Measurements from ENCODE around the gene PEAK1. TPM values are rescaled to one million over a fixed set of nuclear protein-coding genes. Genes with fewer than 3 reads are reported as not detected.
"Not testable (repeated sequence)": the region's sequence is repeated elsewhere in the genome, so short reads cannot be mapped to it uniquely, and the experiment has no call there.

The PEAK1 gene
- total RNA-seq, 1 experiment from 2014 or later: 6.4 TPM

DNA sequence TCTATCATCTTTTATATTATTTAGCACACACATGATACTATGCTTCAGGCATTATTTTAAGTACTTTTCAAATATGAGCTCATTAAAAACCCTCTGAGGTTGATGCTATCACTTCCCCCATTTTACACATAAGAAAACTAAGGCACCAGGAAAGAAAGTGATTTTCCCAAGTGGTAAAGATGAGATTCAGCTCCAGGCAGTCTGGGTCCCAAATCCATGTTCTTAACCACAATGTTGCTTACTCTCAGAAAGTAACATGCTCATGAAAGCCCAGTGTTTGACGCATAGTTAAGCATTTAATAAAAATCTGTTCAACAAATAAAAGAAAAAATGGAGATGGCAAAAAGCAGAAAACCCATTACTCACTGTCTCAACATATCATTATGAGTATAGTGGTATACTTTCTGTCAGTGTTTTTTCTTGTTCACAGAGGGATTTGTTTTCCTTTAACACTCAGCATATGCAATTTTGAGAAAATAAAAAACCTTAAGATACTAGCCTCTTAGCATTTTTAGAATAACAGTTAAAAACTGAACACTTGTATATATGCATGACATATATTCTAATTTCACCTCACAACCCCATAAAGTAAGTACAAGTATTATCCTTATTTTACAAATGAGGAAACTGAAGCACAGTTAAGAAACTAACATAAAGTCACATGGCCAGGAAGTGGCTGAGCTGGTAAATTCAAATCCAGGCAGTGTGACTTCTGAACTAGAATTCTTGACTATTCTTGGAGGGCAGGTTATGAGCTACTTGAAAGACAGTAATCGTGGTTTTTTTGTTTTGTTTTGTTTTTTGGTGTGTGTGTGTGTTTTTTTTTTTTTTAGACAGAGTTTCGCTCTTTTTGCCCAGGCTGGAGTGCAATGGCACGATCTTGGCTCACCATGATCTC is 10.4 kb downstream of the PEAK1 start:
- in situ Hi-C loops (cut with HindIII; ENCODE audit: low pct_unique_long_range_greater_than_20kb, low sequenced_read_pairs): no loop called here
- no peak for DNase-seq (ENCODE audit: low read depth)

- DNase-seq (ENCODE audit: low read depth): no peak
- in situ Hi-C loops (cut with HindIII; ENCODE audit: low pct_unique_long_range_greater_than_20kb, low sequenced_read_pairs): no loop called here
Observed at GRCh38 chr15:77406846-77407245, 13.1 kb downstream of the PEAK1 start.

DNA sequence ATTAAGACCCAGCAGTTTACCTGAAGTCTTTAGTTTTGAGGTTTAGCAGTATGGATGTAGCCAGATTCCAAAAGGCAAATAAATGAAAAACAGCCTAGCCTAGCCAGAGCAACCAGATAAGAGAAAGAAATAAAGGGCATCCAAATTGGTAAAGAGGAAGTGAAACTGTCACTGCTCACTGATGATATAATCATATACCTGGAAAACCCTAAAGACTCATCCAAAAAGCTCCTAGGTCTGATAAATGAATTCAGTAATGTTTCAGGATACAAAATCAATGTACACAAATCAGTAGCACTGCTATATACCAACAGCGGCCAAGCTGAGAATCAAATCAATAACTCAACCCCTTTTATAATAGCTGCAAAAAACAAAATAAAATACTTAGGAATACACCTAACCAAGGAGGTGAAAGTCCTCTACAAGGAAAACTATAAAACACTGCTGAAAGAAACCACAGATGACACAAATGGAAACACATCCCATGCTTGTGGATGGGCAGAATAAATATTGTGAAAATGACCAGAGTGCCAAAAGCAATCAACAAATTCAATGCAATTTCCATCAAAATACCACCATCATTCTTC is 13.6 kb downstream of the PEAK1 start:
- DNase-seq (ENCODE audit: low read depth); in situ Hi-C loops (cut with HindIII; ENCODE audit: low pct_unique_long_range_greater_than_20kb, low sequenced_read_pairs): not testable (repeated sequence)

GRCh38 chr15:77402740-77403379 is 17.0 kb downstream of the PEAK1 start:
- in situ Hi-C loops (cut with HindIII; ENCODE audit: low pct_unique_long_range_greater_than_20kb, low sequenced_read_pairs): no loop called here
- DNase-seq (ENCODE audit: low read depth): no peak

DNA sequence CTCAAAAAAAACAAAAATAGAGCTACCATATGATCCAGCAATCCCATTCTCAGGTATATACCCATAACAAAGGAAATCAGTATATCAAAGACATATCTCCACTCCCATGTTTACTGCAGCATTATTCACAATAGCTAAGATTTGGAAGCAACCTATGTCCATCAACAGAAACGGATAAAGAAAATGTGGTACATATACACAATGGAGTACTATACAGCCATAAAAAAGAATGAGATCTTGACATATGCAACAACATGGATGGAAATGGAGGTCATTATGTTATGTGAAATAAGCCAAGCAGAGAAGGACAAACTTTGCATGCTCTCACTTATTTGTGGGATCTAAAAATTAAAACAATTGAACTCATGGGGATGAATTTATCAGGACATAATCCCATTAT is 19.6 kb downstream of the PEAK1 start:
- in situ Hi-C loops (cut with HindIII; ENCODE audit: low pct_unique_long_range_greater_than_20kb, low sequenced_read_pairs): no loop called here
- no peak for DNase-seq (ENCODE audit: low read depth)

DNA sequence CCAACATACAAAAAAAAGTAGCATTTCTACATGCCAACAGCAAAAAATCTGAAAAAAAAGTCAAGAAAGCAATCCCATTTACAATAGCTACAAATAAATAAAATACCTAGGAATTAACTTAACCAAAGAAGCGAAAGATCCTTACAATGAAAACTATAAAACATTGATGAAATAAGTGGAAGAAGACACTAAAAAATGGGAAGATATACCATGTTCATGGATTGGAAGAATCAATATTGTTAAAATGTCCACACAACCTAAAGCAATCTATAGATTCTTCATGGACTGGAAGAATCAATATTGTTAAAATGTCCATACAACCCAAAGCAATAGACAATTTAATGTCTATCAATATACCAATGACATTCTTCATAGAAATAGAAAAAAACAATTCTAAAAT is 21.0 kb downstream of the PEAK1 start:
- in situ Hi-C loops (cut with HindIII; ENCODE audit: low pct_unique_long_range_greater_than_20kb, low sequenced_read_pairs): no loop called here
- DNase-seq (ENCODE audit: low read depth): no peak

DNA sequence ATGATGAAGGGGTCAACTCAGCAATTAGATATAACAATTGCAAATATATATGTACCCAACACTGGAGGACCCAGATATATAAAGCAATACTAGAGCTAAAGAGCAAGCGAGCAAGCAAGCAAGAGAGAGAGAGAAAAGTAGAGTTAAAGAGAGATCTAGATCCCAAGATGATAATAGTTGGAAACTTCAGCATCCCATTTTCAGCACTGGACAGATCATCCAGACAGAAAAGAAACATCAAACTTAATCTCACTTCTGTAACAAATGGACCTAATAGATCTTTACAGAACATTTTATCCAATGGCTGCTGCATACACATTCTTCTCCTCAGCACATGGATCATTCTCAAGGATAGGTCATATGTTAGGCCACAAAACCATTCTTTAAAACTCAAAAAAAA is 23.2 kb downstream of the PEAK1 start:
- in situ Hi-C loops (cut with HindIII; ENCODE audit: low pct_unique_long_range_greater_than_20kb, low sequenced_read_pairs): no loop called here
- no peak for DNase-seq (ENCODE audit: low read depth)

GRCh38 chr15:77395013-77395774 is 24.7 kb downstream of the PEAK1 start:
- in situ Hi-C loops (cut with HindIII; ENCODE audit: low pct_unique_long_range_greater_than_20kb, low sequenced_read_pairs): no loop called here
- DNase-seq (ENCODE audit: low read depth): no peak

- in situ Hi-C loops (cut with HindIII; ENCODE audit: low pct_unique_long_range_greater_than_20kb, low sequenced_read_pairs): no loop called here
- DNase-seq (ENCODE audit: low read depth): no peak
Observed at GRCh38 chr15:77393471-77393840, 26.4 kb downstream of the PEAK1 start.

DNA sequence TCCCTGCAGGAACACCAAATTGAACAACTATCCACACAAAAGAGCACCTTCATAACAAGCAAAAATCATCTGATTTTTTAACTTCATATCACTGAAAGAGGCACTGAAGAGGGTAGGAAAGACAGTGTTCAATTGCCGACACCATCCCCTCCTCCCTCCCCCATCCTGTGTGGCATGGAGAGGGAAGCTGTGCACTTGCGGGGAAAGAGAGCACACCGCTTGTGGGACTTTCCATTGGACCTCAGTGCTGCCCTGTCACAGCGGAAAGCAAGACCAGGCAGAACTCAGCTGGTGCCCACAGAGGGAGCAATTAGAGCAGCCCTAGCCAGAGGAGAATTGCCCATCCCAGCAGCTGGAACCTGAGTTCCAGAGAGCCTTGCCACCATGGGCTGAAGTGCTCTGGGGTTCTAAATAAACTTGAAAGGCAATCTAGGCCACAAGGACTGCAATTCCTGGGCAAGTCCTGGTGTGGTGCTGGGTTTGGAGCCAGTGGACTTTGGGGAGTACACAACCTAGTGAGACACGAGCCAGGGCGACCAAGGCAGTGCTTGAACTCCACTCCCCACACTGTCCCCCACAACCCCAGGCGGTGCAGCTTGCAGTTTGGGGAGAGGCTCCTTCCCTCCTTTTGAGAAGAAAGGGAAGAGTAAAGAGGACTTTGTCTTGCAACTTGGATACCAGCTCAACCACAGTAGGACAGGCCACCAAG is 27.0 kb downstream of the PEAK1 start:
- no peak for DNase-seq (ENCODE audit: low read depth)
- in situ Hi-C loops (cut with HindIII; ENCODE audit: low pct_unique_long_range_greater_than_20kb, low sequenced_read_pairs): no loop called here

DNA sequence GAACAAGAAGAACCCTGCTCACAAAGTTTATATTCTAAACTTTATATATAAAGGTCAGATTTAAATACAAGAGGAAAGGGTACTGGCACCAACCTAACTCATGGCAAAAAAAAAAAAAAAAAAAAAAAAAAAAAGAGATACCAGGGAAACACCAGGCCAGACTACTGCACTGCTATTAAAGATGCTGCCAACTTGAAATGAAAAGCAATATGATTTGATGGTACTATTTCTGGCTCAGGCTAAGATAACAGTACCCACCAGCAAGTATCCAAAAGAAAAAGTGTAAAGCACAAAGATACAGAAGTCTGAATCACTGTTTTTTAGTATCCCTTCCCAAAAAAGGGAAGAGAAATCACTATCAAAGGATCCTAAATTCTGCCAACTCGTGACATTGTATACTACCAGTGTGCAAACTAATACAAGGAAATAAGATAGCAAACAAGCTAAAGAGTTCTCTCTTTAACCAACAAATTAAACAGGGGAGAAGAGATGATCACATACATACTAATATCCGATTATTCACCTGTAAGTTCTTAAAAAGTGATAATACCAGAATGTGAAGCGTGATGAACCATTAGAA is 28.4 kb downstream of the PEAK1 start:
- in situ Hi-C loops (cut with HindIII; ENCODE audit: low pct_unique_long_range_greater_than_20kb, low sequenced_read_pairs): no loop called here
- no peak for DNase-seq (ENCODE audit: low read depth)

GRCh38 chr15:77387365-77388105 is 32.4 kb downstream of the PEAK1 start:
- no peak for DNase-seq (ENCODE audit: low read depth)
- in situ Hi-C loops (cut with HindIII; ENCODE audit: low pct_unique_long_range_greater_than_20kb, low sequenced_read_pairs): no loop called here

- in situ Hi-C loops (cut with HindIII; ENCODE audit: low pct_unique_long_range_greater_than_20kb, low sequenced_read_pairs): no loop called here
- no peak for DNase-seq (ENCODE audit: low read depth)
Observed at GRCh38 chr15:77386626-77387025, 33.3 kb downstream of the PEAK1 start.

- no peak for DNase-seq (ENCODE audit: low read depth)
- in situ Hi-C loops (cut with HindIII; ENCODE audit: low pct_unique_long_range_greater_than_20kb, low sequenced_read_pairs): no loop called here
Observed at GRCh38 chr15:77384589-77385359, 35.1 kb downstream of the PEAK1 start.

GRCh38 chr15:77384086-77384485 is 35.8 kb downstream of the PEAK1 start:
- DNase-seq (ENCODE audit: low read depth): no peak
- in situ Hi-C loops (cut with HindIII; ENCODE audit: low pct_unique_long_range_greater_than_20kb, low sequenced_read_pairs): no loop called here

DNA sequence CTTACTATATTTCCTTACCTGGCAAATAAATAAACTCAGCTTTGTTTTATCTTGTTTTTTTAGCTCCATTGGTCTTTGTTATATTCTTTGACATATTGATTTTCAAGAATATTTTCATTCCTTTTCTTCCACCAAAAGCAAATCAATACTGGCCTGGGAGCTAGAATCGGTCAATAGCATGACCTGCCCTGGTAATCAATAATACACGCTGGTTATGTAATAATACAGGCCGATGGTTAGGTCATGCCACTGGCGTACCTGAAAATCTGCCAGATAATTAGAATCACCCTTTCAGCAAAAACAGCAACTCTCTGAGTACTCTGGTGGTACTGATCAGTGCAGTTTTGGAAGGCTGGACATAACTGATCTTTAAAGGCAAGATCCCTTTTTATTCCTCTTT is 39.9 kb downstream of the PEAK1 start:
- in situ Hi-C loops (cut with HindIII; ENCODE audit: low pct_unique_long_range_greater_than_20kb, low sequenced_read_pairs): no loop called here
- no peak for DNase-seq (ENCODE audit: low read depth)

- in situ Hi-C loops (cut with HindIII; ENCODE audit: low pct_unique_long_range_greater_than_20kb, low sequenced_read_pairs): no loop called here
- DNase-seq (ENCODE audit: low read depth): no peak
Observed at GRCh38 chr15:77376770-77377169, 43.1 kb downstream of the PEAK1 start.
